ENCODE results near the gene ANGEL1. TPM values are rescaled to one million over a fixed set of nuclear protein-coding genes. Genes with fewer than 3 reads are reported as not detected.

The ANGEL1 gene
- total RNA-seq, 1 experiment from 2014 or later: 31.7 TPM

GRCh38 chr14:76793324-76793723, 19.4 kb downstream of the ANGEL1 start:
- CTCF ChIA-PET: no interaction called here
- no peak for DNase-seq

GRCh38 chr14:76792422-76792821, 20.3 kb downstream of the ANGEL1 start:
- intact Hi-C loops (cut with micrococcal nuclease; ENCODE audit: unreplicated experiment): no loop called here
- Histone ChIP-seq H3F3A (ENCODE audit: insufficient read depth, low read depth) (no peaks in the 10 kb centered on the region), H3K4me3 (no peak overlapping the region), H3K9me3 (ENCODE audit: insufficient read depth, low read depth) (no peaks in the 10 kb centered on the region), H3K9me2 (ENCODE audit: insufficient read depth) (no peaks in the 10 kb centered on the region), H3K79me2 (ENCODE audit: low read depth) (no peaks in the 10 kb centered on the region), H3K4me2 (no peak overlapping the region), H3K4me1 (replicated peaks; ENCODE audit: insufficient read depth) (no peaks in the 10 kb centered on the region), H3K36me3 (ENCODE audit: low read depth) (0 out of 2 replicates have a peak, but pooled peaks cover 14% of the 10 kb centered on the region), H3K27ac (no peak overlapping the region), H3K27me3 (ENCODE audit: insufficient read depth, low read depth) (no peaks in the 10 kb centered on the region), H4K20me1 (ENCODE audit: insufficient read depth) (no peaks in the 10 kb centered on the region), H2AFZ (no peak overlapping the region)
- CTCF ChIA-PET: no interaction called here
- POLR2A ChIA-PET (ENCODE audit: unreplicated experiment): no interaction called here
- TF ChIP-seq CTCF (conservative IDR thresholded peaks at IDR 0.05) (no peak), EZH2 (IDR thresholded peaks at IDR 0.05; ENCODE audit: low read depth) (no peak)
- no peak for DNase-seq
- BruUV-seq (replicated peaks): no TSS peak

More at GRCh38 chr14:76793324-76793723, 19.4 kb downstream of the ANGEL1 start:
- H3K4me1 ChIP-seq (replicated peaks; ENCODE audit: insufficient read depth): no peaks in the 10 kb centered on the region
- H3K36me3 ChIP-seq (ENCODE audit: low read depth): 0 out of 2 replicates have a peak, but pooled peaks cover 14% of the 10 kb centered on the region
- no peak overlapping the region for H3K27ac ChIP-seq
- H4K20me1 ChIP-seq (ENCODE audit: insufficient read depth): no peaks in the 10 kb centered on the region
- H3K4me2 ChIP-seq: no peak overlapping the region
- no peaks in the 10 kb centered on the region for H3K9me3 ChIP-seq (ENCODE audit: insufficient read depth, low read depth)
- TF ChIP-seq EZH2 (IDR thresholded peaks at IDR 0.05; ENCODE audit: low read depth) (no peak), CTCF (conservative IDR thresholded peaks at IDR 0.05) (no peak)
- no peaks in the 10 kb centered on the region for H3K79me2 ChIP-seq (ENCODE audit: low read depth)
- POLR2A ChIA-PET (ENCODE audit: unreplicated experiment): no interaction called here
- intact Hi-C loops (cut with micrococcal nuclease; ENCODE audit: unreplicated experiment): no loop called here
- H3K9me2 ChIP-seq (ENCODE audit: insufficient read depth): no peaks in the 10 kb centered on the region
- no peaks in the 10 kb centered on the region for H3K27me3 ChIP-seq (ENCODE audit: insufficient read depth, low read depth)
- H3K4me3 ChIP-seq: no peak overlapping the region
- H3F3A ChIP-seq (ENCODE audit: insufficient read depth, low read depth): no peaks in the 10 kb centered on the region
- H2AFZ ChIP-seq: no peak overlapping the region
- BruUV-seq (replicated peaks): no TSS peak

- no peak for DNase-seq
- intact Hi-C loops (cut with micrococcal nuclease; ENCODE audit: unreplicated experiment): no loop called here
- H3K9me2 ChIP-seq (ENCODE audit: insufficient read depth): no peaks in the 10 kb centered on the region
- H3K9me3 ChIP-seq (ENCODE audit: insufficient read depth, low read depth): no peaks in the 10 kb centered on the region
- TF ChIP-seq CTCF (conservative IDR thresholded peaks at IDR 0.05): no peak
- TF ChIP-seq EZH2 (IDR thresholded peaks at IDR 0.05; ENCODE audit: low read depth): no peak
- no TSS peak for BruUV-seq (replicated peaks)
- no peak overlapping the region for H2AFZ ChIP-seq
- no peak overlapping the region for H3K27ac ChIP-seq
- POLR2A ChIA-PET (ENCODE audit: unreplicated experiment): no interaction called here
- no peaks in the 10 kb centered on the region for H3K4me1 ChIP-seq (replicated peaks; ENCODE audit: insufficient read depth)
- no peak overlapping the region for H3K4me3 ChIP-seq
- no peaks in the 10 kb centered on the region for H3F3A ChIP-seq (ENCODE audit: insufficient read depth, low read depth)
- CTCF ChIA-PET: no interaction called here
- 0 out of 2 replicates have a peak, but pooled peaks cover 6% of the 10 kb centered on the region for H4K20me1 ChIP-seq (ENCODE audit: insufficient read depth)
- H3K4me2 ChIP-seq: no peak overlapping the region
- 0 out of 2 replicates have a peak, but pooled peaks cover 6% of the 10 kb centered on the region for H3K36me3 ChIP-seq (ENCODE audit: low read depth)
- no peaks in the 10 kb centered on the region for H3K27me3 ChIP-seq (ENCODE audit: insufficient read depth, low read depth)
- no peaks in the 10 kb centered on the region for H3K79me2 ChIP-seq (ENCODE audit: low read depth)
Observed at GRCh38 chr14:76786601-76787000, 26.1 kb downstream of the ANGEL1 start.
